Germinal center (tissue), 1 donor: Measurements from ENCODE around the gene PTPRM.
"Not testable (repeated sequence)": the region's sequence is repeated elsewhere in the genome, so short reads cannot be mapped to it uniquely, and the experiment has no call there.

Experiments used
- DNase-seq: peaks from one replicate; pipeline ENCODE4 v3.0.0; 2012; ENCODE audit warnings: mixed read lengths, low spot score

PTPRM gene

GRCh38 chr18:8433771-8434170 lies 866.7 kb downstream of the PTPRM start:
- DNase-seq = no peak

- no peak for DNase-seq
These were observed 868.3 kb downstream of the PTPRM start for GRCh38 chr18:8435376-8435775.

GRCh38 chr18:8439055-8439454 lies 871.9 kb downstream of the PTPRM start:
- no peak for DNase-seq

DNA sequence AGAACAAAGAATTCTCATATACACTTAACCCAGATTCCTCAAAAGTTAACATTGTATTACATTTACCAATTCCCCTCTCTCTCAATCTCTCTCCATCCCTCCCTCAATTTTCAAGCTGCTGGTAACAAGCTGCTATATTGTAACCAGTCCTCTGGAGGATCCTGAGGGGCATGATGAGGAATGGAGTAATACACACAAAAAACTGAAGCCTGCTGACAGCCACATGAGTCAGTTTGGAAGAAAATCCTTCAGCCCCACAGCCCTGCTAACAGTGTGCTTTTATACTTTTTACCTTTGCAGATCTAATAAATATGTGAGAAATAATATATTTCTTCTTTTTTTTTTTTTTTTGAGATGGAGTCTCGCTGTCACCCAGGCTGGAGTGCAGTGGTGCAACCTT lies 876.4 kb downstream of the PTPRM start:
- no peak for DNase-seq

DNA sequence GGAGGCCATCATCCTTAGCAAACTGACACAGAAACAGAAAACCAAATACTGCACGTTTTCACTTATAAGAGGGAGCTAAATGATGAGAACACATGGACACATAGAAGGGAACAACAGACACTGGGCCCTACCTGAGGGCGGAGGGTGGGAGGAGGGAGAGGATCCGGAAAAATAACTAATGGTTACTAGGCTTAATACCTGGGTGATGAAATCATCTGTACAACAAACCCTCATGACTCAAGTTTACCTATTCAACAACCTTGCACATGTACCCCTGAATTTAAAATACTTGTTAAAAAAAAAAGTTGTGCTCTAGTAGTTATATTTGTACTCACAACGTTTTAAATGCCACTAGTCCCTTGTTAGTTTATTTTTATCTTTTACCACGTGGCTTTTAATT lies 879.8 kb downstream of the PTPRM start:
- not testable (repeated sequence) for DNase-seq

DNA sequence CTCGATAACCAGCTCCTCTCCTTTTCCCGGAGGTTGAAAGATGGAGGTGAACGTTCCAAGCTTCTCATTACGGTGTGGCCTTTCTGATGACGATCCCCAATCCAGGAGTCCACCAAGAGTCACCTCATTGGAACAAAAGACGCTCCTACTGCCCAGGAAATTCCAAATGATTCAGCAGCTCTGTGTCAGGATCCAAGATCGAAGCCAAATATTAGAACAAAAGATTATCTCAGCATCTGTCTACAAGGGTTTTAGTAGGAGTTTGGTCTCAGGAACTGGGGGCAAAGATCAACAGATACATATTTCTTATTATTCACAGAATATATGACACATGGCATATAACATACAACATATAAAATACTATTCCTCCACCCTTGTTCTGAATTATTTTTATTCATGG lies 881.0 kb downstream of the PTPRM start:
- DNase-seq = no peak

DNA sequence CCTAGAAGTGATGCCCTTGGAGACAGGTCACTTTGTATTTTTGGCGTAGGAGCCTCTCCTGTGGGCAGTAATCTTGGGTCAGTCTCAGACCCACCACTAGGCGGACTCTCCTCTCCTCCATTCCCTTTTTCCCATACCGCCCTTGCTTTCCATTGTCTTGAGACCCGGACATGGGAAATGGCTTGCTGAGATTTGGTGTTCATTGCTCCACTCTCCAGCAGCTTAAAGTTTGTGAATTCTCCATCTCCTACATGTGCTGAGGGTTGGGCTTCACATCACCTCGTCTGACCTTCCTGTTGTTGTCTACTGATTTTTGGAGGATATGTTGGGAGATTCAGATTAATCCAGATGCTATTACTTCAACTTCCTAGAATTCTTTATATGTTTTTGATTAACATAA lies 882.9 kb downstream of the PTPRM start:
- no peak for DNase-seq

DNA sequence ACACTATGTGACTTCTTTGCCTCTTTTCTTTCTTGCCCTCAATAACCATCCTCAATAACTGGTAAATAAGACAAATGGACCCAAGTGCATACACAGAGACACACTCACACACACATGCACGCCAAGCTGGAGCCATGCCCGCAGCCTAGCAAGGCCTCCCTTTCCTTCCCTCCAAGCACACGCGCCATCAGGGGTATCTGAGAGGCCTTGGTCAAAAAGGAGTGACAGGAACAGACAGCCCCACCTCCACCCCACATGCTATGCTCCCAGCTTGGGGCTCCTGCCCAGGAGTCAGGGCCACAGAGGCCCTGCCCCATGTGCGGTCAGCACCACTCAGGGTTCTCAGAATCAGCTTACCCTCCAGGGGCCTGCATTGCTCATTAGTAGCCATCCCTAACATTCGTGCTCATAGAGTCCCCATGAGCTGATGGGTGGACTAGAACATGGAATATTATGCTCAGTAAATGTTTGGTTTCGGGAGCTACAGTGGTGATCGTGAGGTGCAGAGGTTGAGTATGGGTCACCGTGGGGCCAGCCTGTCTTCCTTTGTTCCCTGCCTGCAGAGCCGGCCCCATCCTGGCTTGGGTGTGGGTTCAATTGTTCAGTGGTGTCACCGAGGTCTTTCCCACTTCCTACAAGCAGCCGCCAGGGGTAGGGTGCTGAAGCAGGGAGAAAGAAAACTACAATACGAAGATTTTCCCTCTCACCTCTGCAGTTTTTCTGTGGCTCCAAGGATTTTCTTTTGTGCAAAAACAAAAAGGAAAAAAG lies 884.0 kb downstream of the PTPRM start:
- DNase-seq = no peak

DNA sequence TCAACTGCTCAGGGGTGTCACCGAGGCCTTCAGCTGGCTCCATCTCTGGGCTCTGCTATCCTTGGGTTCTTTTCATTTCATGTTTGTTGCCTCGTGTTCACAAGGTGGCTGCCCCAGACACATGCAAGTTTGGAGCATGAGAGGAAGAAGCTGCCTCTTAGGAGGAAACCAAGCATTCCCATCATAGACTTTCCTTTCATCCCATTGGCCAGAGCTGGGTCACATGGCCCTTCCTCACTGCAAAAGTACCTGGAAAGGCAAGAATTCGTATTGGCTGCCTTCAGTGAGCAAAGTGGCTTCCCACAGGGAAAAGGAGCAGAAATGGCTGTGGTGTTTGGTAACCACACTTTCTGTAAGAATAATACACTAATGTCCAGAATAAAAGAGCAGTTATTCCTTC lies 886.4 kb downstream of the PTPRM start:
- no peak for DNase-seq

- no peak for DNase-seq
These were observed 887.0 kb downstream of the PTPRM start for GRCh38 chr18:8454136-8454535.

- no peak for DNase-seq
These were observed 888.8 kb downstream of the PTPRM start for GRCh38 chr18:8455661-8456614.
